Activated T-helper 2 cell treated with anti-CD3 and anti-CD28 coated beads, Interferon-gamma antibody, Interleukin-2, Interleukin-4, amounts not matched to agents 10 μg/mL and 5 μg/mL and 100 μg/mL, durations not matched to agents 14 hours and 24 hours and 36 hours (primary cell): ENCODE measurements around the gene OSBPL8. TPM values are rescaled to one million over a fixed set of nuclear protein-coding genes. Genes with fewer than 3 reads are reported as not detected.
"Not testable (repeated sequence)": the region's sequence is repeated elsewhere in the genome, so short reads cannot be mapped to it uniquely, and the experiment has no call there.

Experiments used
- DNase-seq: peaks from one replicate; pipeline ENCODE4 v3.0.0; 2021; ENCODE audit warnings: low spot score
- H3K27ac Mint-ChIP-seq: one replicate; pipeline ENCODE4 v1.8.0; 2021; ENCODE audit warnings: mixed read lengths
- H3K27me3 Mint-ChIP-seq: one replicate; pipeline ENCODE4 v1.8.0; 2021; ENCODE audit warnings: low read depth, mixed read lengths
- H3K36me3 Mint-ChIP-seq: one replicate; pipeline ENCODE4 v1.8.0; 2021; ENCODE audit warnings: low read depth, mixed read lengths
- H3K4me1 Mint-ChIP-seq: one replicate; pipeline ENCODE4 v1.8.0; 2021; ENCODE audit warnings: low read depth, mixed read lengths
- H3K4me3 Mint-ChIP-seq: one replicate; pipeline ENCODE4 v1.8.0; 2021; ENCODE audit warnings: low read depth, mild to moderate bottlenecking, moderate library complexity, mixed read lengths
- H3K9me3 Mint-ChIP-seq: one replicate; pipeline ENCODE4 v1.8.0; 2021; ENCODE audit warnings: mixed read lengths
- intact Hi-C: fragments of 100-400 bp; cut with micrococcal nuclease; formaldehyde crosslinking; loops from one replicate; pipeline ENCODE4 v1.15.1; 2023
- total RNA-seq: library from RNA; stranded (reverse); gene quantifications from 2 replicates; pipeline ENCODE4 v1.2.3, GENCODE V29; 2022

OSBPL8 gene
- total RNA-seq, 1 donor from 2014 or later, result 87.9 TPM

DNA sequence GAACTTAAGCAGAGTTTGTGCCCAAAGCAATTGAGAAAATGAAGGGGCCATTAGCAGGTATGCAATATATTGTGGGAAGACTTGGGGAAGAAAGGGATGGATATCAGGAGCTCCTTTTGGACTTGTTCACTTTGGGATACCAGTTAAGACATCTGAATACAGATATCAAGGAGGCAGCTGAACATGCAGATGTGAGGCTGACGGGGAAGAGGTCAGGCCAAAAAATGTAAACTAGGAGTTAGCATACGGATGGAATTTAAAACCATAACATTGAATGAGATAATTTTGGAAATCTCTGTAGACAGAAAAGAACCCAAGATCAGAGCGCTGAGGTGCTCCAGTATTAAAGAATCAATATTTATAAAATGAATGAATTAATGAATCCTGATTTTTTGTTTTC lies 53.4 kb downstream of the OSBPL8 start:
- peaks cover 3% of the 10 kb centered on the region for H3K4me1 Mint-ChIP-seq
- H3K4me3 Mint-ChIP-seq, result no peak overlapping the region
- H3K9me3 Mint-ChIP-seq, result no peaks in the 10 kb centered on the region
- H3K36me3 Mint-ChIP-seq, result peaks cover 41% of the 10 kb centered on the region
- DNase-seq, result no peak
- H3K27ac Mint-ChIP-seq, result no peak overlapping the region
- intact Hi-C loops, result no loop called here
- no peaks in the 10 kb centered on the region for H3K27me3 Mint-ChIP-seq

DNA sequence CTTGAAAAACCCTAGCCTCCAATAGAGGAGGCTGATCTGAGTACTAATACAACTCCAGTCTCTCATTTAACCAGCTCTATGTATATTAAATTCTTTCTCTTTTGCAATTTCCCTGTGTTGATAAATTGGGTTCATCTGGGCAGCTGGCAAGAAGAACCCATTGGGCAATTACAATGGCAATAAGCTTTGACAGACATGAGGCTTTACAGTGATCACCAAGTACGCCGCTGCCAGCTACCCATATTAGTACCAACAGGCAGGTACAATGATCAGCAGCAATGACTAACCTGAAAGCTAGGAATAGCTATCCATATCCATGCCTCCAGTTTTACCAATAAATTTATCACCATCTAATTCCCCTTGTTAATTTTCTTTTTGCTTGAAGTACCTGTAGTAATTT lies 54.5 kb downstream of the OSBPL8 start:
- H3K27me3 Mint-ChIP-seq, result no peaks in the 10 kb centered on the region
- H3K36me3 Mint-ChIP-seq, result peaks cover 43% of the 10 kb centered on the region
- peaks cover 3% of the 10 kb centered on the region for H3K4me1 Mint-ChIP-seq
- no peak overlapping the region for H3K4me3 Mint-ChIP-seq
- DNase-seq, result no peak
- intact Hi-C loops, result no loop called here
- no peak overlapping the region for H3K27ac Mint-ChIP-seq
- no peaks in the 10 kb centered on the region for H3K9me3 Mint-ChIP-seq

DNA sequence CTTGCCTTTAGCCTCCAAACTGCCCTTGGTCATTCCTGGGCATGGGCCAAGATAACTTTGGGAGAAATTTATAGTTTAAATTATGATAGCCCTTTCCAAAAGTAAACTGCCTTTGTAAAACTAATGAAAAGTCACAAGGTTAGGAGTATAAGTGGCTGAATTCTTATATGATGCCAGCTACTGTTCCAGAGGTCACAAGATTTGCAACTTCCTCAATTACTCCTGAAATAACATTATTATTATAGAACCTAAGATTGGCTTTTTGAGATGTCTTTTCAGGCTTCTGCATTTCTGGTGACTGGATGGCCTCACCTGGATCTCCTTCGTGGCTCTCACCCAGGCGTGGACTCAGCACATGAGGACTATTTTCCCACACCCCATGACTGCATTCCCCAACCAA lies 55.0 kb downstream of the OSBPL8 start:
- peaks cover 3% of the 10 kb centered on the region for H3K4me1 Mint-ChIP-seq
- peaks cover 43% of the 10 kb centered on the region for H3K36me3 Mint-ChIP-seq
- no peaks in the 10 kb centered on the region for H3K27me3 Mint-ChIP-seq
- no peak for DNase-seq
- H3K4me3 Mint-ChIP-seq, result no peak overlapping the region
- H3K9me3 Mint-ChIP-seq, result no peaks in the 10 kb centered on the region
- H3K27ac Mint-ChIP-seq, result no peak overlapping the region
- intact Hi-C loops, result no loop called here

DNA sequence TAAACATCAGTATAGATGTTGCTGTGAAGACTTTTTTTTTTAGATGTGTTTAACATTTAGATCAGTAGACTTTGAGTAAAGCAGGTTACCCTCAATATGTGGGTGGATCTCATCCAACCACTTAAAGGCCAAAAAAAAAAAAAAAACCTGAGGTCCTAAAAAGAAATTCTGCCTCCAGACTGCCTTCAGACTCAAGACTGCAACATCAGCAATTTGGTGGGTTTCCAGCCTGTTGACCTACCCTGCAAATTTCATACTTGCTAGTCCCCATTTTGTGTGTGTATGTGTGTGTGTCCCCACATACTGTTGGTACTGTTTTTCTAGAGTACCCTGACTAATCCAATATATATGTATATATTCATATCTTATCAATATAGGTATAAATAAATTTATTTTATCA lies 55.6 kb downstream of the OSBPL8 start:
- Mint-ChIP-seq H3K27ac (no peak overlapping the region), H3K4me1 (peaks cover 3% of the 10 kb centered on the region), H3K4me3 (no peak overlapping the region), H3K9me3 (no peaks in the 10 kb centered on the region), H3K27me3 (no peaks in the 10 kb centered on the region), H3K36me3 (peaks cover 43% of the 10 kb centered on the region)
- intact Hi-C loops, result no loop called here
- DNase-seq, result no peak

DNA sequence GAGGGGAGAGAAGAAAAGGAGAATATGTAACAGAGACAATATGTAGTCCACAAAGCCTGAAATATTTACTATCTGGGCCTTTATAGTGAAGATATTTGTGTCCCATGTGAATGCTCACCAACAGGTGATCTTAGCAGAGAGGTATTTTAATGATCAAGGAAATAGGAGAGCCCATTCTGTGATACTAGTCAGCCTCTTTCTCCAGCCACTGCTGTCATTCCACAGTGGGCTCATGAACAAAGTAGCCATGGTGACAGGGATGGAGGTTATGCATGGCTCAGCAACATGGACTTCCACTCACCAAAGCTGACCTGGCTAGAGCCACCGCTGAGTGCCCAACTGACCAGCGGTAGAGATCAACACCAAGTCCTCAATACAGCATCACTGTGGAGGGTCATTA lies 58.2 kb downstream of the OSBPL8 start:
- Mint-ChIP-seq H3K27me3 (no peaks in the 10 kb centered on the region), H3K4me1 (peaks cover 3% of the 10 kb centered on the region), H3K9me3 (no peaks in the 10 kb centered on the region), H3K4me3 (no peak overlapping the region), H3K27ac (no peak overlapping the region), H3K36me3 (peaks cover 39% of the 10 kb centered on the region)
- no peak for DNase-seq
- intact Hi-C loops, result no loop called here

DNA sequence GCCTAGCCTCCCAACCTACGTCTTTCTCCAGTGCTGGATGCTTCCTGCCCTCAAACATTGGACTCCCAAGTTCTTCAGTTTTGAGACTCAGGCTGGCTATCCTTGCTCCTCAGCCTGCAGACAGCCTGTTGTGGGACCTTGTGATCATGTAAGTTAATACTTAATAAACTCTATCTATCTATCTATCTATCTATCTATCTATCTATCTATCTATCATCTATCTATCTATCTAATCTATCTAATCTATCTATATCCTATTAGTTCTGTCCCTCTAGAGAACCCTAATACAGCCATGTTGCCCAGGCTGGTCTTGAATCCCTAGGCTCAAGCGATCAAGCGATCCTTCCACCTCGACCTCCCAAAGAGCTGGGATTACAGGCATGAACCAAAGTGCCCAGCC lies 60.4 kb downstream of the OSBPL8 start:
- intact Hi-C loops, H3K27ac Mint-ChIP-seq, H3K4me1 Mint-ChIP-seq, H3K4me3 Mint-ChIP-seq, DNase-seq, H3K27me3 Mint-ChIP-seq: not testable (repeated sequence)
- Mint-ChIP-seq H3K36me3 (peaks cover 45% of the 10 kb centered on the region), H3K9me3 (peaks cover 13% of the 10 kb centered on the region)

DNA sequence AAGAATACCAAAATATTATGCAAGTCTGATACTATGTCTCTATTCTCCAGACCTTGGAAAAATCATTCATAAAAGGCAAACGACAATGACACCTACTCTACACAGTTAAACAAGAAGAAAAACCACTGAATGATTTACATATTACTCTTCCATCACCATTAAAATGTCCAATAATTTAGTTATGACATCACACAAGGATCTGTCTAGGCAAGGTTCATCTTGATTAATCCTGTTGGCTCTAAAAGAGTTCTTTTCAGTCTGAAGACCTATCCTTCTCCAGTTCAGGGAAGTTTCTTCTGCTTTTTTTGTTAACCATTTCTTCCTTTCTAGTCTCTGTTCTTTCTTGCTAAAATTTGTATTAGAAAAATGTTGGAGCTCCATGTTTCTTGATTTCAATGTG lies 64.0 kb downstream of the OSBPL8 start:
- no peak for DNase-seq
- H3K4me3 Mint-ChIP-seq, result no peak overlapping the region
- H3K9me3 Mint-ChIP-seq, result peaks cover 26% of the 10 kb centered on the region
- H3K27me3 Mint-ChIP-seq, result no peaks in the 10 kb centered on the region
- no peak overlapping the region for H3K27ac Mint-ChIP-seq
- peaks cover 44% of the 10 kb centered on the region for H3K36me3 Mint-ChIP-seq
- H3K4me1 Mint-ChIP-seq, result no peaks in the 10 kb centered on the region
- intact Hi-C loops, result no loop called here

DNA sequence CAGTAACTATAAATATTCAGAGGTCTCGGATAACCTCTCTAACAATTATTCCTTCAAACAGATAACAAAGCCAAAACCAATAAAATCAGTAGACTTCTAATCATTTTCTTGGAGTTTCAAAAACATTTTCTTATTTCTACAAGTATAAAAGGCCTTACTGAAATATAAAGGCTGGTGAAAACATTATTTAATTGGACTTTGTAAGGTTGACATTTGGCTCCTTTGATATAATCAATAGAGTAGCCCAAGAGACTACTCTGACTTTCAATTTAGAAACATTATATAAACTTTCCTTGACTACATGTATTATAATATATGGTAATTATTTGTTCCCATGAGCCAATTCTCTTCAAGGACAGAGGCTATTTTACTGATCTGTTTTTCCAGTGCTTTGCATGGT lies 68.3 kb downstream of the OSBPL8 start:
- H3K27ac Mint-ChIP-seq, result no peak overlapping the region
- H3K9me3 Mint-ChIP-seq, result peaks cover 26% of the 10 kb centered on the region
- intact Hi-C loops, result no loop called here
- no peak for DNase-seq
- peaks cover 9% of the 10 kb centered on the region for H3K4me1 Mint-ChIP-seq
- H3K36me3 Mint-ChIP-seq, result peaks cover 62% of the 10 kb centered on the region
- H3K4me3 Mint-ChIP-seq, result no peak overlapping the region
- H3K27me3 Mint-ChIP-seq, result no peaks in the 10 kb centered on the region

DNA sequence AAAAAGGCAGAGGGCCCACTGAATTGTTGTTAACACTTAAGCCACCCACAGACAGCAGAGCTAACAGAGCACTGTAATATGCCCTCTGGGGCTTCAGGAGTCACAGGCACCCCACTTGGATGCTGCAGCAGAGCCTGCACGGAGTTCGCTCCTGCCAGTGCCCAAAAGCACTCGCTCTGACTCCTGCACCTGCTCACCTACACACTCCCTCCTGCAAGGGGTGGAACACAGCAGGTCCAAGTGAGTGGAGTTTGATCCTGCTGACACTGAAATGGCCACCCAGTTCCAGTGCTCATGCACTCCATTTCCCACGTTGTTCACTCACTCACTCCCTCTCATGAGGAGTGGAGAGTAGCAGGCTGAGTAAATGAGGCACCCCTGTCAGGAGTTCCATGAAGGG lies 68.8 kb downstream of the OSBPL8 start:
- Mint-ChIP-seq H3K27ac (no peak overlapping the region), H3K4me3 (no peak overlapping the region), H3K4me1 (peaks cover 9% of the 10 kb centered on the region), H3K27me3 (no peaks in the 10 kb centered on the region), H3K36me3 (peaks cover 60% of the 10 kb centered on the region), H3K9me3 (peaks cover 21% of the 10 kb centered on the region)
- intact Hi-C loops, result no loop called here
- no peak for DNase-seq

DNA sequence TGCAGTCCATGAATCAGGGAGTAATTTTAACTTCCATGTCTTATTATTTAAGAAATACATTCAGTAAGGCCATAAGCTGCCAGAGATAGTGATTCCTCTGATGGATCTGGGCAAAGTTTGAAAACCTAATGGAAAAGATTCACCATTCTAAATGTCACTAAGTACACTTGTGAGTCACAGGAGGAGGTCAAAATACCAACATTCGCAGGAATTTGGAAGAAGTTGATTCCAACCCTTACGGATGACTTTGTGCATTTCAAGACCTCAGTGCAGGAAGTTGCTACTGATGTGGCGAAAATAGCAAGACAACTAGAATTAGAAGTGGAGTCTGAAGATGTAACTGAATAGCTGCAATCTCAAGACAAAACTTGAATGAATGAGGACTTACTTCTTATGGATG lies 69.8 kb downstream of the OSBPL8 start:
- H3K4me1 Mint-ChIP-seq, result peaks cover 9% of the 10 kb centered on the region
- intact Hi-C loops, result no loop called here
- H3K27me3 Mint-ChIP-seq, result no peaks in the 10 kb centered on the region
- no peak overlapping the region for H3K4me3 Mint-ChIP-seq
- H3K9me3 Mint-ChIP-seq, result peaks cover 18% of the 10 kb centered on the region
- no peak for DNase-seq
- no peak overlapping the region for H3K27ac Mint-ChIP-seq
- peaks cover 52% of the 10 kb centered on the region for H3K36me3 Mint-ChIP-seq

DNA sequence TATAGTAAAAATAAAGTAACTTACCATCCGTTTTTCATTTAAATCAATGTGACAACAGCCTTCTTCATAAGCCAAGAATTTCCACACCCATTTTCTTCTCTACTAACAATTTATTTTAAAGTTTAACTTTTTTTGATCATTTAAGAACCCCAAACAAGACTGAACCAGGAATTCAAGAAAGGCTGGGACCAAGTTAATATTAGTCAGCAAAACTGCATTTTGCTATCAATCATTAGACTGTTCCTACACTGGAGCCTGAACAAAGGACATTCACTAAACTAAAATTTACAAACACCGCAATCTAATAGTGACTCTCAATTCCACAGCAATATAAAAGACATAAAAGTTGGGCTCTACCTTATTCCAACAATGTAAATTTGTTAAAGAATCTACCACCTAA lies 73.6 kb downstream of the OSBPL8 start:
- Mint-ChIP-seq H3K4me1 (peaks cover 13% of the 10 kb centered on the region), H3K4me3 (no peak overlapping the region), H3K9me3 (no peaks in the 10 kb centered on the region), H3K36me3 (peaks cover 37% of the 10 kb centered on the region), H3K27me3 (no peaks in the 10 kb centered on the region), H3K27ac (no peak overlapping the region)
- DNase-seq, result no peak
- intact Hi-C loops, result no loop called here

DNA sequence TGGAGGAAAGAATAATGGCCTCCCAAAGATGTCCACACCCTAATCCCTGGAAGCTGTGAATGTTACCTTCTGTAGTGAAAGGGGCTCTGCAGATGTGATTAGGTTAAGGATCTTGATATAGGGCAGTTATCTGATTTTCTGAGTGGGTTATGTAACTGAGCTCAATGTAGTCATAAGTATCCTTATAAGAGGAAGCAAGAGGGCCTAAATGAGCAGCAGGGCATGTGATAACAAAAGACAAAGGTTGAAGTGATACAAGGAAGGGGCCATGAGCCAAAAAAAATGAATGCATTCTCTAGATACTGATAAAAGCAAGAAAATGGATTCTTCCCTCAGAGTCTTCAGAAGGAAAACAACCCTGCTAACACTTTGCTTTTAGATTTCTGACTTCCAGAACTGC lies 78.8 kb downstream of the OSBPL8 start:
- H3K27me3 Mint-ChIP-seq, result no peaks in the 10 kb centered on the region
- H3K4me3 Mint-ChIP-seq, result no peak overlapping the region
- no peak overlapping the region for H3K27ac Mint-ChIP-seq
- intact Hi-C loops, result no loop called here
- no peaks in the 10 kb centered on the region for H3K9me3 Mint-ChIP-seq
- DNase-seq, result no peak
- peaks cover 7% of the 10 kb centered on the region for H3K4me1 Mint-ChIP-seq
- peaks cover 14% of the 10 kb centered on the region for H3K36me3 Mint-ChIP-seq

DNA sequence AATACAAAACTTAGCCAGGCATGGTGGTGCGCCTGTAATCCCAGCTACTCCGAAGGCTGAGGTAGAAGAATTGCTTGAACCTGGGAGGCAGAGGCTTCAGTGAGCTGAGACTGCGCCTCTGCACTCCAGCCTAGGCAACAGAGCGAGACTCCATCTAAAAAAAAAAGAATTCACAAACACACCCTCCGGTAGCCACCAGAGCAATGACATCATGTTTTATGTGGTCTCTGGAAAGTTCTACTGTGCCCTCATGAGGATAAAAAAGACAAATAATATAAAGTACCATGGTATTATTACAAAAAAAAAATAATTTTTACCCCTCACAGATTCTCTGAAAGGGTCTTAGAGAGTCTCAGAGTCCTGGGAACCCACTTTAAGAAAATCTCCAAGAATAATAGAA lies 81.5 kb downstream of the OSBPL8 start:
- Mint-ChIP-seq H3K9me3 (no peaks in the 10 kb centered on the region), H3K36me3 (peaks cover 8% of the 10 kb centered on the region), H3K27me3 (no peaks in the 10 kb centered on the region), H3K4me1 (peaks cover 4% of the 10 kb centered on the region), H3K4me3 (no peak overlapping the region), H3K27ac (no peak overlapping the region)
- no peak for DNase-seq
- intact Hi-C loops, result no loop called here

DNA sequence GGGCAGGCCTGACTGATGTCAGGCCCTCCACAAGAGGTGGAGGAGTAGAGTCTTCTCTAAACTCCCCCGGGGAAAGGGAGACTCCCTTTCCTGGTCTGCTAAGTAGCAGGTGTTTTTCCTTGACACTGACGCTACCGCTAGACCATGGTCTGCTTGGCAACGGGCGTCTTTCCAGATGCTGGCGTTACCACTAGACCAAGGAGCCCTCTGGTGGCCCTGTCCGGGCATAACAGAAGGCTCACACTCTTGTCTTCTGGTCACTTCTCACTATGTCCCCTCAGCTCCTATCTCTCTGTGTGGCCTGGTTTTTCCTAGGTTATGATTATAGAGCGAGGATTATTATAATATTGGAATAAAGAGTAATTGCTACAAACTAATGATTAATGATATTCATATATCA lies 86.7 kb downstream of the OSBPL8 start:
- not testable (repeated sequence) for H3K4me3 Mint-ChIP-seq, H3K36me3 Mint-ChIP-seq, H3K27me3 Mint-ChIP-seq, H3K27ac Mint-ChIP-seq, H3K4me1 Mint-ChIP-seq, H3K9me3 Mint-ChIP-seq, DNase-seq
- intact Hi-C loops, result loop anchor here (5.0 kb wide), 2 partner anchors 84 to 114 kb away; partner anchors contain the start of gene OSBPL8
